GM12801 (cell line): Measurements from ENCODE around the gene F5.

Experiments
- CTCF ChIP-seq: IDR thresholded peaks from one replicate; pipeline ENCODE4 v1.5.1; 2011; ENCODE audit warnings: control low read depth; ENCODE audit not compliant: insufficient read length; ENCODE audit errors: extremely low read depth

The F5 gene

GRCh38 chr1:169586395-169587255 is at the start of gene F5:
TSS of gene F5 (minus strand) at chr1:169586481. CDS start at chr1:169586386, 95 bp downstream.
- TF ChIP-seq CTCF: no peak

GRCh38 chr1:169634877-169635276 is 48.6 kb upstream of the F5 start:
- TF ChIP-seq CTCF: no peak

- TF ChIP-seq CTCF: no peak
These were observed 47.9 kb upstream of the F5 start for GRCh38 chr1:169634145-169634544.

GRCh38 chr1:169631249-169631648 is 45.0 kb upstream of the F5 start:
- TF ChIP-seq CTCF: no peak

- no peak for TF ChIP-seq CTCF
These were observed 43.7 kb upstream of the F5 start, which contains the start of gene SELP for GRCh38 chr1:169630006-169630405. TSS of gene SELP (minus strand) at chr1:169630124. CDS start at chr1:169630074, 50 bp downstream.

- TF ChIP-seq CTCF: no peak
These were observed 38.6 kb upstream of the F5 start for GRCh38 chr1:169624912-169625311.

- TF ChIP-seq CTCF: no peak
These were observed 37.8 kb upstream of the F5 start for GRCh38 chr1:169624122-169624521.
